ENCODE data around the gene DCHS2. TPM values are rescaled to one million over a fixed set of nuclear protein-coding genes. Genes with fewer than 3 reads are reported as not detected.

DCHS2 gene
- total RNA-seq, 4 donors from 2014 or later: under 0.01 TPM; not detected in 3

- TF ChIP-seq POLR2A (IDR thresholded peaks at IDR 0.05) (no peak), EP300 (IDR thresholded peaks at IDR 0.05) (no peak), CTCF (IDR thresholded peaks at IDR 0.05) (no peak)
- Histone ChIP-seq H3K9me3 (no peaks in the 10 kb centered on the region), H3K4me3 (no peak overlapping the region), H3K27me3 (no peaks in the 10 kb centered on the region), H3K27ac (no peak overlapping the region), H3K36me3 (no peaks in the 10 kb centered on the region), H3K4me1 (no peaks in the 10 kb centered on the region)
- no peak for DNase-seq (ENCODE audit: low spot score in 2 of 2)
- WGBS, 2 donors: 66% methylated on average over 2 of the region's 2 CpGs
Observed at GRCh38 chr4:154444958-154445357, 46.6 kb downstream of the DCHS2 start.

- DNase-seq (ENCODE audit: low spot score in 2 of 2): no peak
- WGBS, 2 donors: 84 to 91% methylated on average over 3 of the region's 3 CpGs
- no peaks in the 10 kb centered on the region for H3K9me3 ChIP-seq
- H3K4me3 ChIP-seq: no peak overlapping the region
- TF ChIP-seq POLR2A (IDR thresholded peaks at IDR 0.05) (no peak), EP300 (IDR thresholded peaks at IDR 0.05) (no peak), CTCF (IDR thresholded peaks at IDR 0.05) (no peak)
- H3K4me1 ChIP-seq: no peaks in the 10 kb centered on the region
- H3K36me3 ChIP-seq: no peaks in the 10 kb centered on the region
- no peaks in the 10 kb centered on the region for H3K27me3 ChIP-seq
- no peak overlapping the region for H3K27ac ChIP-seq
Observed at GRCh38 chr4:154441982-154442381, 49.6 kb downstream of the DCHS2 start.

GRCh38 chr4:154441124-154441523 lies 50.5 kb downstream of the DCHS2 start:
- 52 to 73% methylated on average over 1 of the region's 1 CpG for WGBS, 2 donors

GRCh38 chr4:154439224-154439623 lies 52.4 kb downstream of the DCHS2 start:
- Histone ChIP-seq H3K36me3 (no peaks in the 10 kb centered on the region), H3K9me3 (no peaks in the 10 kb centered on the region), H3K27ac (no peak overlapping the region), H3K4me1 (no peaks in the 10 kb centered on the region), H3K4me3 (no peak overlapping the region), H3K27me3 (no peaks in the 10 kb centered on the region)
- no peak for TF ChIP-seq EP300 (IDR thresholded peaks at IDR 0.05)
- TF ChIP-seq POLR2A (IDR thresholded peaks at IDR 0.05): no peak
- TF ChIP-seq CTCF (IDR thresholded peaks at IDR 0.05): no peak
- WGBS, 2 donors: 0 to 25% methylated on average over 1 of the region's 1 CpG
- no peak for DNase-seq (ENCODE audit: low spot score in 2 of 2)

More at GRCh38 chr4:154441124-154441523, 50.5 kb downstream of the DCHS2 start:
- Histone ChIP-seq H3K27me3 (no peaks in the 10 kb centered on the region), H3K27ac (no peak overlapping the region), H3K4me1 (no peaks in the 10 kb centered on the region), H3K36me3 (no peaks in the 10 kb centered on the region), H3K4me3 (no peak overlapping the region), H3K9me3 (no peaks in the 10 kb centered on the region)
- DNase-seq (ENCODE audit: low spot score in 2 of 2): no peak
- no peak for TF ChIP-seq EP300 (IDR thresholded peaks at IDR 0.05)
- TF ChIP-seq CTCF (IDR thresholded peaks at IDR 0.05): no peak
- no peak for TF ChIP-seq POLR2A (IDR thresholded peaks at IDR 0.05)

- Histone ChIP-seq H3K9me3 (no peaks in the 10 kb centered on the region), H3K4me1 (no peaks in the 10 kb centered on the region), H3K27me3 (no peaks in the 10 kb centered on the region), H3K27ac (no peak overlapping the region), H3K4me3 (no peak overlapping the region), H3K36me3 (no peaks in the 10 kb centered on the region)
- 38 to 51% methylated on average over 1 of the region's 1 CpG for WGBS, 2 donors
- TF ChIP-seq EP300 (IDR thresholded peaks at IDR 0.05): no peak
- no peak for TF ChIP-seq POLR2A (IDR thresholded peaks at IDR 0.05)
- TF ChIP-seq CTCF (IDR thresholded peaks at IDR 0.05): no peak
- no peak for DNase-seq (ENCODE audit: low spot score in 2 of 2)
Observed at GRCh38 chr4:154435895-154436294, 55.7 kb downstream of the DCHS2 start.

Measured in tibial nerve (tissue), 4 donors.